ENCODE data around the gene EIF2B2.
"Not testable (repeated sequence)": the region's sequence is repeated elsewhere in the genome, so short reads cannot be mapped to it uniquely, and the experiment has no call there.

The EIF2B2 gene

DNA sequence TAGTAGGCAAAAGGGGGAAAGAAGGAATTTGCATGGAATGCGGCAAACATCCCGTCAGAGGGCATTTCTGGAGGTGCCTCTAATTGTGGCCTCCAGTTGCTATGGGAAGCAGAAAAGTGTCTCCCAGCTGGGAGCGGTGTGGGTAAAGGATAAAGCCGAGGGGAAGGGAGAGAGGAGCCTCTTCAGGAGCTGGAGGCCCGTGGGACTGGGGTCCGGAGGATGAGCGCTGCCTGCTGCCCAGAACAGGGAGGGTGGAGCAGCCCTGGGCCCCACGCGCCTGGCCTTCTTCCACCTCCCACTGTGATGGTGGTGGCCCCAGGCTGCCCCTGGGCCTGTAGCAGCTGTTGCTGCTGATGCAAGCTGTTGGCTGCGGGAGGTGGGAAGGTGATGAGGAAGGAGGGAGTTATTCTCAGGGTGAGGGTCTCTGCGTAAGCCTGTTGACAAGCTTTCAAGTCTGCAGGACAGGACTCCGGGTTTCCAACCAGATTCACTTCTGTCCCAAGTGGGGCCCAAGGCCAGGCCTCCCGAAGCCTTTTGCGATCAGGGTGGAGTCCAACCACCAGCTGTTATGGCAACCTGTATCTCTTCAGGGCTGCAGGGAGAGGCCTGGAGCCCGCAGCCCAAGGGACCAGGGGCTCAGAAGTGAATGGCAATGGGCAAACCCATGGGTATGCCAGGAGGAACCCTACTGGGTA is 28.2 kb upstream of the EIF2B2 start:
- DNase-seq: no peak

DNA sequence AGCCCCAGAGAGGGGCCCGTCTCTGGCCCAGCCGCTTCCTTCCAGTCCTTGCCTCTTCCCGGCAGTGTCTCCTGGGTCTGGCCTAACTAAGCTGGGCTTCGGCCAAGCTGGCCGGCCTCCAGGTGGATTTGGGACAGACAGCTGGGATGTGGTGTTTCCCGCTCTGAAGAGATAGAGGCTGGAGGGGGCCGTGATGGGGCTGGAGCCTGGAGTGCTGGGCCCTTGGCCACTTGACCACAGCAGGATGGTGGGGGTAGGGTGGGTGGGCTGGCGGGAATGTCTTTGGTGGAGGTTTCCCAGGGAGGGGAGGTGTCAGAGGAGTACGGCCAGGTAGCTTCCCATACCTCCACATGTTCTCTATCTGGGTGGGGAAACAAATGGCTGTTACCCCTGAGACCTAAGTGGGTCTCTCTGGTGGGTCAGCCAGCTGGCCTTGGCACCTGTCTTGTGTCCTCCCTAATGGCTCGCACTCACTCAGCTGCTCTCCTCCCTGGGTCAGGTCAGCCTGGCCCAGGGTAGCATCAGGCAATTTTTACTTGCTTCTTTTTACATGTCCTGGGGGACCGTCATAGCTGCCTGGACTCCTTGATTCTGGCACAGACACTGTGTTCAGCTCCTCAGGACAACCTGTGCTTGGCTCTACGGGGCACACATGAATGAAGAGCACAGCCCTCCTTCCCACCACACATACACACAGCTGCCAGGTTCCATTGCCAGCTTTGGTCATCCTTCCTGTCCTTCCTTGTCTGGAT is 27.5 kb upstream of the EIF2B2 start:
- no peak for DNase-seq

DNA sequence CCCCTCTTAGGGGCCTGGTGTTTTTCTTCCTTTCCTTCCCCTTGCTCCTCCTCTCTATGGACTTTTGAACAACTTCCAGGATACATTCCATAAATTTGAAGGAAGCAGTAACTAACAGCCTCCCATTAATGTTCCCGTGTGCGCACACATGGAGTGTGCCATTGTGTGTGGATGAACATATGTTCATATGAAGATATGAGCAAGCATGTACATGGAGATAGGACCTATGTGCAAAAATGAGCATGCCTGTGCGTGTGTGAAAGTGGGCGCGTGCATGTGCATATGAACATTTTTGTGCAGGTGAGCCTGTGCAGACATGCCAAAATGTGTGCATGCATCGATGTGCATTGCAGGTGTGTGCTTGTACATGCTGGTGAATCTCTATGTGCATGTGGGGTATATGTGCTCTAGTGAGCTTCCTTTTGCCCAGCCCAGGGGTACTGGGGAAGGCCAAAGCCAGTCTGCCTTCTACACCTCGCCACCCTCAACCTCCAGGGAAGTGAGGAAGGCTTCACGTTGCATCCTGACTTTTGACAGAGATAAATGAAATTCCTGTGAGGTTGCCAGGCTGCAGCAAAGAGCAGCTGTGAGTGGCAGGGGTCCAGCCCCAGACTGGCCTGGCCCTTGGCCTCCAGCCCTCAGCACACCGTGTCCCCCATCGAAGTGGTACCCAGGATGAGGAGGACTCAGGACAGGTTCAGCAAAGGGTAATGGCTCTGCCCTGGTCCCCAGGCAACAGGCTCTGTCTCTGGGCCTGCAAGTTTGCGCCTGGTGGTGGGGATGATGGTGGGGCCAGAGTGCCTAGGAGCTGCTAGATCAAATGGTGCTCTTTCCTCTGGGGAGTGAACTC is 26.2 kb upstream of the EIF2B2 start:
- DNase-seq: no peak

DNA sequence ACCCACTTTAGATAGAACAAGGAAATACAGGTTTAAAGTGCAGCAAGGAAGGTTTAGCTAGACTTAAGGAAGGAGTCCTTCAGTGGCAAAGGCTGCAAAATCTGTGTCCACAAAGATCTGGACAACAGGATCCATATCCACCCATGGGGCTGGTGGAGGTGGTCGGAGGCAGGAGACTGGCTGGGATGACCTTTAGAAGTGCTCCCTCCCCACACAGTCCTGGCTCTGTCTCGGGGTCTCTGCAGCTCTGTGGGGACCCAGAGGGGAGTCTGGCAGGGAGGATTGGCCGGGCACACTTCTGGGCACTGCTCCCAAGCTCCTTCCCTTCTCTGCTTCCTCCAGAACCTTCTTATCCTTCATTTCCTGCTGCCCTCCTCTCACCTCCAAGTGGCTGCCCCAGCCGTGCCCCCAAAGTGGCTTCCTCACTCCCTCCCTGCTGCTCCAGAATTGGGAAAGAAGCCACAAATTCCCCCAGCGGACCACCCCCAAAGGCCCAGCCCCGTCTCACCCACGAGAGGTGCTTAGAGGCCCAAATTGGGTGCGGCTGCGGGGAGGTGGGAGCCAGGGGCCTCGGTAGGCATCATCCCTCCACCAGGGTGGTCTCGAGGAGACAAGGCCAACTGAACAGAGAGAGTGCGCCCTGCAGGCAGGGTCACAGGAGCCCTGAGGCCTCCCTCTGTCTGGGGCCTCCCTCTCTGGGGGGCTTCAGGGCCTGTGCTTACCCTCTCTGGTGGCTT is 25.4 kb upstream of the EIF2B2 start:
- DNase-seq: no peak

DNA sequence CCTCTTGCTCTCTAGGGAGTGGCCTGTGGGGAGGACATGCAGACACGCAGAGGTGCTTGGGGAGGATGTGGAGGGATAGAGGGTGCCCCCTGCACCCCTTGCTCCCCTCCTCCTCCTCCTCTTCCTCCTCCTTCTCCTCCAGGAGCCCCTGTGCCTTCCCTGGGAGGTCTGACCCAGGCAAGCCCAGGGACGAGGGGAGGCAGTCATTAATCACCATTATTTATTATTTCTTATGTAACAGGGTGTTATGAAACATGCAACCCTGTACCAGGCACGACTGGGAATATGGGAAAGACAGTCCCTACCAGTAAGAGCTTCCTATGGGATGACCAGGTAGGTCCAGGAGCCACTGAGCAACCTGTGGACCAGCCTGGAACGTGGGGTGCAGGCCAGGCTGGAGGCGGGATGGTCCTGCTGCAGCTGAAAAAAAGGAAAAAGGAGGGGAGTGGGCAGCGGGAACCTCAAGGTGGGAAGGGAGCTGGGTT is 24.8 kb upstream of the EIF2B2 start:
- no peak for DNase-seq

DNA sequence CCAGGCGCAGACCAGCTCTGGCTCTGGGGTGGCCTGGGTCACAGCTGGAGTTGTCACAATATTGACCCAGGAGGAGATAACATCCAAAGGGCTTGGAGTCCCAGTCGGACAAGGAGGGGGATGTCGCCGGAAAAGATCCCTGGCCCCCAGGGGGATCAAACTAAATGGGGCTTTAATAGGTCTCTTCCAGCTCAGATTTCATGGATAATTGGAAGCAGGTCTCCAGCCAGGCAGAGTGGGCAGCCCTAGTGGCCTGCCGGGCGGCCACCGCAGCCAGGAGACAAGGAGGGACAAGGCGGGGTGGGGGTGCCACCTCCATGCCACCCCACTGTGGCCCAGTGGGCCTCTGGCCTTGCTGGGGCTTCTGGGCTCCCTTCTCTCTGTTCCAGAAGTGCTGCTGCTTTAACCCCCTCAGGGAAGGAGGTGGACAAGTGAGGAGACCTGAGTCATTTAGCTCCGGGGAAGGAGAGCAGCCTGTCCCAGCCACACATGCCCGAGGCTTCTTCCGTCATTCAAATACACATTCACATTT is 24.2 kb upstream of the EIF2B2 start:
- no peak for DNase-seq

DNA sequence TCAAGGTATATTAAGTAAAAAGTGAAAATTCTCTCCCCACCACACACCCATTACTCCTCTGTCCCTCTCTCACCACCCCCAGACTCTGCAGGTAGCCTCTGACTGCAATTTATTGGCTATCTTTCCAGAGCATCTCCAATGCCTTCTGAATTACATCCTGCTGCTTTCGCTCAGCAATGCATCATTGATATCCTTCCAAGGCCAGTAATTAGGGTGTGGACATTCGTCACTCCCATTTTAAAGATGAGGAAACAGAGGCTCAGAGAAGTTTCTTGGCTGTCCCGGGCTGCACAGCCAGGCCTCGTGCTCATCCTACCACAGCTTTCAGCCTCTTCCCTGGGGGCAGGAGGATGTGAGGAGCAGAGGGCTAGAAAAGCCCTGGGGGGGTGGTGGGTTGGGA is 23.7 kb upstream of the EIF2B2 start:
- DNase-seq: no peak

DNA sequence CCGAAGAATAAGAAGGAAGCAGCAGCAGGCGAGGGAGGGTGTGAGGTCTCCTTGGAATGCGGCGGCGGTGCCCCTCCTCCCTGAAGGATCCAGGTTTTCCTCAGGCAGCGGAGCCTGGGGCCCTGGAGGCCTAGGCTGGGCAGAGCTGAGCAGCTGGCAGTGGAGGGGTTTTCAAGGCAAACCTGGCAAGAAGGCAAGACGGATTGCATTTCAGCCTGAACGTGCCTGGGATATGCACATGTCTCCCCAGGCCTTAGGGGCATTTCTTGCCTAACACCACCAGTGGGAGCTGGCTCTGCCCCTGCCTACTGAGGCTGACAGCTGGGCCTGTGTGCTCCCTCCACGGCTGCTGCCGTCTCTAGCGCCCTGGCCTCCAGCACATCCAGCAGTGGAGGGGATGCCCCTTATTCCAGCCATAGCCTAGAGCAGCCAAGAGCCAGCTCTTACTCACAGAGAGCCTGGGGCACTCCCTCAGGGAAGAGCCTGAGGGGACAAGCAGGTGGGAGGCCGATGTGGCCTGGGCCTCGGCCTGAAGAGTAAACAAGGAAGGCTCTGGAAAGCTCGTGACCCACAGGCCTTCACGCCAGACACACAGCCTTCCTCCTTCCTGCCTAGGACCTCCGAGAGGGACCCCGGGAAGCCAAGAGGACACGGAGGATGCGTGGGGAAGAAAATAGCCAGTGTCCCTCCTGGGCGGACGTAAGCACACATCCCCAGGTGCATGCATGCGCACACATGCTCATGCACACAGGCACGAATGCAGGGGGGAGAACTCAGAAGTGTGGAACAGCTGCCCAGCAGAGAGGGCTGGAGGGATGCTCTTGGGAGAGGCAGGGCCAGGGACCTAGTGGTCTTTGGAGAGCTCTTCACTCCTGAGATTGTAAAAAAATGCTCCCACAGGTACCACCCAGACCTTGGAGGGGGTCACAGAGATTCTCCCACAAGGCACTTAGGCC is 23.0 kb upstream of the EIF2B2 start:
- DNase-seq: no peak

DNA sequence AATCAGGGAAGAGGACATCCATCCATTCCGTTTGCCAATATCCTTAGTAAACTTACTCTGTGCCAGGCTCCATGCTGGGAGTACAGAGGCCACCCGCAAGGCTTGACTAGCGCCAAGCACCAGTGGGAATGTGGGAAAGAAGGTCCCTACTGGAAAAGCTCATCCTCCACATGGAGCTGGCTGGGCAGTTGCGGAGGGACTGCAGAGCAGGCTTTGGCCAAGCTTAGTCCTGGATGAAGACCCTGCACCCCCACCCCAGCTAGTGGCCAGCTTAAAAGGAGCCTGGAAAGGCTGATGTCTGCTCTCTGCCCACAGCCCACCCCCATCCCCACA is 22.4 kb upstream of the EIF2B2 start:
- no peak for DNase-seq

DNA sequence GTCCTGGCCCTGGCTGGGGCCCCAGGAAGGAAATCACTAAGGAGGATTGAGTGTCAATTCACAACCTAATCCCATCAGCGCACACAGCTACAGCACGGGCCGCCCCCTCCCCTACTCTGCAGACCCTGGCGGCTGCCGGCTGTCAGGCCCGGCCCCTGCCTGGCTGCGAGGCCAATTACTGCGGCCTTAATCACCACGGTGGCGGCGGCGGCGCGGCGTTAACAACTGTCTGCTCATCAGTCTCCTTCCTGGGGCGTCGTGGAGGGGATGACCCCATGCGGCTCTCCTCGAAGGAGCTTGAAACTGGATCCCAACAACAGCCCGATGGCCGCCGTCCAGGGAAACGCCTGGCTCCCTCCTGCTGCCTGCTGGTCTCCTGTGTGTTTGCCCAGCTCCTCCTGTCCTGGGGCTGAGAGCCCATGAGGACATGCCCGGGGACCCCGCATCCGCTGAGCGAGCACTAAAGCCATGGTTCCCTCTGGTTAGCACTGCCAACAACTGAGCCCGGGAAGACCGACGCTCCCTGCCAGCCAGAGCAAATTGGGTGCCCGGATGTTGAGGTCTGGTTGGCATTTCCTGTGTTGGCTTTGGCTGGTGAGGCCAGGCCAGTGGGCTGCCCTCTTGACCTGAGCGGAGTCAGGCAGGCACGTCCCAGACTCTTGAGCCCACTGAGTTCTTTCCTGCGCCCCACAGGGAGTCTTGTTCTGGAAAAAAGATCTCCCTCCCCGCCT is 21.8 kb upstream of the EIF2B2 start:
- no peak for DNase-seq

DNA sequence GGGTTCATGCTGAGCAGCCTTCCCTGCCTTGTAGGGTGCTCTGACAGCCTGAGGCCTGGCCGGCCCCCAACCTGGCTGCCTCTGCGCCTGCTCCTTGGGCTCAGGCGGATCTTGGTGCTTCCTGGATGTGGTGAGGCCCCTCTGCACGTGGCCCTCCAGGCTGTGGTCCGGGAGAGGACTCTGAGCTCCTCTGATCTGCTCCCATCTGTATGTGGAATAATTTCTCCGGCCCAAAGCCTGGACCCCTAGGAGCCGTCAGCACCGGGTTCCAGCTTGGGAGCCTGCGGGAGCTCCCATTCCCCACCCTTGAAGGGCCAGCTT is 21.3 kb upstream of the EIF2B2 start:
- DNase-seq: no peak

DNA sequence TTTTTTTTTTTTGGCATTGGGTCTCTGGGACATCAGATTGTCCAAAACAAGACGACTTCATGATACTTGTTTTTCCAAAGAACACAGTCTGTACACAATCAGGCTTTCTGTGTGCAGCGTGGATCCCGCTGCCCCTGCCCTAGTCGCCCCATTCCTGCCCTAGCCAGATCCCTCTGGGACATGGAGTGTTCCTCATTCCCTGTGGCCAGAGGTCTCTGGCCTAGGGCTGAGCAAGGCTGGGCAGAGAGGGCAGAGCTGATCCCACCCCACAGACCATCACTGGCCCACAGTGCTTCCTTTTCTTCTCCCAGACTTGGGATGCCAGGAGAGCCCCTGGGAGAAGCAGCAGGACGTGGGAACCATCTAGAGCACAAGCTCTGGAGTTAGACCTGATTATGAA is 20.9 kb upstream of the EIF2B2 start:
- no peak for DNase-seq

DNA sequence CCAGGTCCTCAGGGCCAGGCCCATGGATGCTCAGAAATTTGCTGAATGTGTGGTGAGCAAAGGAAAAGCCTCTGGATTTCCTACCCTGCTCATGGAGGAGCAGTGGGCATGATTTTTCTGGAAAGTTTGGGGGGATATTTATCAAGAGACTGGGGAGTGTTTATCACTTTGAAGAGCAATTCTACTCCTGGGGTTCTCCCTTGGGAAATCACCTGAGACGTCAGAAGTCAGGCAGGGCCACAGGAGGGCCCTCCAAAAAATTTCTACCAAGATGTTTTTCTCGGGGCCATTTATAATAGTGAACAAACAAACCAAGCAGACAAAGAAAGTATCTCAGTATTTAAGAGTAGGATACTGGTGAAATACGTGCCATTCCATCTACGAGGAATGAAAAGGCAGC is 20.1 kb upstream of the EIF2B2 start:
- no peak for DNase-seq

DNA sequence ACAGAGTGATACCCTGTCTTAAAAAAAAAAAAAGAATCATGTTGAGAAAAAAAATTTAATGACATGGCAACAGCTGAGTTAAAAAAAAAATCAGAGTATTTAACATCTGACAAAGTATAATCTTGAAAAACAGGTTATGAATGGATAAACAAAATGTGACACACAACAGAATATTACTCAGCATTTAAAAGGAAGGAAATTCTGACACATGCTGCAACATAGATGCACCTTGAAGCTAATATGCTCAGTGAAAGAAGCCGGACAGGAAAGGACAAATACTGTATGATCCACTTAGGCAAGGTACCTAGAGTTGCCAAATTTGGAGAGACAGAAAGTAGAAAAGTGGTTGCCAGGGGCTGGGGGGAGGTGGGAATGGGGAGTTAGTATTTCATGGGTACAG is 19.4 kb upstream of the EIF2B2 start:
- no peak for DNase-seq

DNA sequence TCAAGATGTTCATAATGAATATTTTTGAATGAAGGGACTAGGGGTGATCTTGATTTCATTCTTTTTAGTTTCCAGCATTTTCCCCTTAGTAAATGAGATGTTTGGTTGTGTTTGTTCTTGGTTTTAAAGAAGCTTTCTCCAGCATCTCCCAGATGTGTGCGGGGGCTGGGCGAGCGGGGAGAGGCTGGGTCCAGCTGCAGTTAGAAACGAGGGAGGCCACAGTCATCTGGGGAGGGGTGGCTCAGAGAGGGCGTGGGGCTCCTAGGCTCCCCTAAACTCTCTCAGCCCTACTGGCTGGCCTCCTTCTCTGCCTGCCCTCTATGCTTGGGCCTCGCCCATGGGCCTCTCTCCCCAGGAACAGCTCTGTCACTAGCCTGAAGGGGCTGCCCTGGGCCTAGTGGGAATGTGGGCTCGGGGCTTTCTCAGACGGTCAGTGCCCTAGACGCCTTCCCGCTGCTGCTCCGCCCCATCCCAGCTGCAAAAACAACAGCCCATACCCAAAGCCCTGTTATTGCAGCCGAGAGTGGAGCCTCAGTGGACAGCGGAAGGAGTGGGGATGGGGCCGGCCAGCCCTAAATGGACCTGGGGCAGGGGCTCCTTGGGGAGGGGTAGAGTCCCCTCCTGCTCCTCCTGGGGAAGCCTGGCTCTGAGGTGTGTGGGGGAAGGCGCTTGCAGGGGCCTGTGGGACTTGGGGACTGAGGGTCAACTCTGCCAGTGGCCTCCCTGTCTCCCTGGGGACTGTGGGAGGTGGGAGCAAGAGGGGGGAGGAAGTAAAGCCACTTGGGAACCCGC is 18.3 kb upstream of the EIF2B2 start:
- DNase-seq: no peak

DNA sequence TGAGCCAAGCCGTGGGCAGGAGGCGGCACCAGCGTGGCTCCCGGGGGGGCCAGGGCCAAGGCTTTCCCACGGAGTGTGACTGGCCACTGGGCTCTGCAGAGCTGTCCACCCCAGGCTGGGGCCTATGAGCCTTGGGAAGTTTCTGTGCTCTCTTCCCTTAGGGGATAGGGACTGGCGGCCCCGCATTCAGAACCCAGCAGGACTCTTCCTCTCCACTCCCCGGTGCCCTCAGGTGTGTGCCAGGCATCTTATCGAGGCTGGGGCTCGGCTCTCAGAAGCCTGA is 17.8 kb upstream of the EIF2B2 start:
- no peak for DNase-seq

DNA sequence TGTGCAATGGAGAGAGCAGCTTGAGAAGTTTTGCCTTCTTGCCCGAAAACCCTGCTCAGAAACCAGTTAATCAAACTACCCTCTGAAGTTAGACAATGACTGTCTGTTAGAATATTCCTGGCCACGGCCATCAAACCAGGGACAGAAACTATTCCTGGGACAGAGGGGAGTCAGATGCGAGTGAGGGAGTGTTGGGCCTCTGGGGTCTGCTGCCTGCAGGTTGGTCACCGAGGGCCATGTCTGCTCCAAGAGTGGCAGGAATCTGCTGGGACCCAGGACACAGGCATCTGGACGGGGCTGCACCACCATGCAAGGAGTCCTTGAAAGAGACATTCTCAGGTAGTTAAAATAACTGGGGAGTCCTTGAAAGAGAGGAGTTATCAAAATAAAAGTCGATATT is 16.9 kb upstream of the EIF2B2 start:
- no peak for DNase-seq

DNA sequence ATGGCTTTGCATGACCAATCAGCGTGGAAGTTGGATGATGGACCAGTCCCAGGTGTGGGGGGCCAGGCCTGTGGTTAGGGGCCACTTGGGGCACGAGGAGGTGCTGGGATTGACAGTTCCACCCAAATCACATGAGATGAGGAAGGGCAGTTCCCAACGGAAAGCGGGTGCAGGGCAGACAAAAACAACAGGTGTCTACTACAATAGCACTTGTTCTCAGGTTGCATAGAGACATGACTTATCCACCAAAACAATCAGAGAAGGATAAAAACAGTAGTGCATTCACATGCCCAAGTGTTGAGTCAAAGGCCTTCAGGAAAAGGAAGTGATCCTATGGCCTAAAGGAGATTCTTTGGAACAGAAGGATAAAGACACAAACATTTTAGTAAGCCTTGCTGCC is 14.6 kb upstream of the EIF2B2 start:
- no peak for DNase-seq

DNA sequence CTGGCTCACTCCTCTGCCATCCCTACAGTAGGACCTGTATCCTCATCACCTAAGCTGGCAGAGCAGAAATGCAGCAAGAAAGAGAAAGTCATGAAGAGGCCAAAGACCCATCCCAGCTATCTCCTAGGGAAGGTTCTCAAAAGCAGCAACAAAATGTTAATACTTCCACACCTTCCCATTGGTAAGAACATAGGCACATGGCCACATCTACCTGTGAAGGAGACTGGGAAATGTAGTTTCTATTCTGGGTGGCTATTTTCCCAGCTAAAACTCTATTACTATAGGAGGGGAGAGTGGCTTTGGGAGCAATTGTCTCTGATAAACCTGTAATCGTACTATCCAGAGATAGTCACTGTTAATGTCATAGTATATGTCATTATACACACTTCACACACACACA is 13.7 kb upstream of the EIF2B2 start:
- DNase-seq: no peak

DNA sequence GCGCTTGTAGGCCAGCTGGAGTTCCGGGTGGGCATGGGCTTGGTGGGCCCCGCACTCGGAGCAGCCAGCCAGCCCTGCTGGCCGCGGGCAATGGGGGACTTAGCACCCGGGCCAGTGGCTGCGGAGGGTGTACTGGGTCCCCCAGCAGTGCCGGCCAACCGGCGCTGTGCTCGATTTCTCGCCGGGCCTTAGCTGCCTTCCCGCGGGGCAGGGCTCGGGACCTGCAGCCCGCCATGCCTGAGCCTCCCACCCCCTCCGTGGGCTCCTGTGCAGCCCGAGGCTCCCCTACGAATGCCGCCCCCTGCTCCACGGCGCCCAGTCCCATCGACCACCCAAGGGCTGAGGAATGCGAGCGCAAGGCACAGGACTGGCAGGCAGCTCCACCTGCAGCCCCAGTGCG is 8.5 kb upstream of the EIF2B2 start:
- DNase-seq: not testable (repeated sequence)

Measured in CD4-positive, alpha-beta T cell treated with Interleukin-6 for 4 hours (primary cell).